Measurements from ENCODE around the gene BANF1.

DNA sequence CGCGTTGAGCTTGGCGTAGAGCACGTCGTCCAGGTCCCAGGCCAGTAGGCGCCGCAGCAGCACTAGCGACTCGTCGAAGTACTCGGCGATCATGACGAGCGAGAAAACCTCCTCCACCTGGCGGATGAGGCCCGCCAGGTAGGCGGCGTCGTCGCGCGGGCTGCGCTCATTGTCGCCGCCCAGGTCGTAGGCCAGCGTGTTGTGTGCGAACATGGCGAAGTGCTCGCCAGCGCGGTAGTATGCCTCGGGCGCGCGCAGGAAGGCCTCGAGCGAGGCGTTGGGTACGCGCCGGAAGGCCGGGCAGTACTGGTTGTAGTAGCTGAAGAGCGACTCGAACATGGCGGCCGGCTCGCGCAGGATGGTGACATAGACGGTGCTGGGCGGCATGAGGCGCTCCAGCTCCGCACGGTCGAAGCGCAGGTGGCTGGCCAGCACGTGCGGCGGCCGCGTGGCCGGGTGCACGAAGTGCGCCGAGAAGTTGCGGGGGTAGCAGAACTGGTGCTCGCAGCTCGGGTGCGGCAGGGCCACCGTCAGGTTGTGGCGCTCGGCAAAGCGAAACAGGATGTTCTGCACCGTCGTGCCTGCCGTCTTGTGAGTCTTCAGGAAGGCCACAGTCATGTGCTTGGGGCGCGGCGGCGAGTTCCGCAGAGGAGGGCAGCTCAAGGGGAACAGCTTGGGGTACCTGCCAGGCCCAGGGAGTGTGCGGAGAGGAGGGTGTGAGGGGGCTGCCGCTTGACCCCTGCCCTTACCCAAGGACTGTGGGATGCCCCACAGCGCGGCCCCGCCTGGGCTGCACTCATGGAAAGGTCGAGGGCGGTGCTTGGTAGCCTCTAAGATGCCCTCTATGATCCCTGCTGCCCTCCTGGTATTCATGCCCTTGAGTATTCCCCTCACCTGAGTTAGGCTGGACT is 40.9 kb downstream of the BANF1 start:
- TF ChIP-seq, protein P1, sequence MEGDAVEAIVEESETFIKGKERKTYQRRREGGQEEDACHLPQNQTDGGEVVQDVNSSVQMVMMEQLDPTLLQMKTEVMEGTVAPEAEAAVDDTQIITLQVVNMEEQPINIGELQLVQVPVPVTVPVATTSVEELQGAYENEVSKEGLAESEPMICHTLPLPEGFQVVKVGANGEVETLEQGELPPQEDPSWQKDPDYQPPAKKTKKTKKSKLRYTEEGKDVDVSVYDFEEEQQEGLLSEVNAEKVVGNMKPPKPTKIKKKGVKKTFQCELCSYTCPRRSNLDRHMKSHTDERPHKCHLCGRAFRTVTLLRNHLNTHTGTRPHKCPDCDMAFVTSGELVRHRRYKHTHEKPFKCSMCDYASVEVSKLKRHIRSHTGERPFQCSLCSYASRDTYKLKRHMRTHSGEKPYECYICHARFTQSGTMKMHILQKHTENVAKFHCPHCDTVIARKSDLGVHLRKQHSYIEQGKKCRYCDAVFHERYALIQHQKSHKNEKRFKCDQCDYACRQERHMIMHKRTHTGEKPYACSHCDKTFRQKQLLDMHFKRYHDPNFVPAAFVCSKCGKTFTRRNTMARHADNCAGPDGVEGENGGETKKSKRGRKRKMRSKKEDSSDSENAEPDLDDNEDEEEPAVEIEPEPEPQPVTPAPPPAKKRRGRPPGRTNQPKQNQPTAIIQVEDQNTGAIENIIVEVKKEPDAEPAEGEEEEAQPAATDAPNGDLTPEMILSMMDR (IDR thresholded peaks at IDR 0.05; ENCODE audit: low read depth, low read length): no peak
- TF ChIP-seq EZH2phosphoT487 (IDR thresholded peaks at IDR 0.05; ENCODE audit: low read depth): no peak
